HepG2 (cell line): ENCODE results near the gene DLG2. TPM values are rescaled to one million over a fixed set of nuclear protein-coding genes. Genes with fewer than 3 reads are reported as not detected.

Experiments used
- ATAC-seq: fragments of 200-7000 bp; cut with Tn5 transposase; 3 replicates; pipeline ENCODE4 v1.9.1; 2020; ENCODE audit warnings: mild to moderate bottlenecking, moderate library complexity
- BruUV-seq: library from RNA; stranded (reverse); fragments of 400-500 nt; replicated peaks from 2 replicates; lab custom pipeline; 2021; lab: Mats Ljungman, UMichigan
- CTCF ChIA-PET: fragments of 300-600 bp; formaldehyde crosslinking; extraction: SDS; loops from one replicate; lab custom pipeline; 2021; ENCODE audit warnings: low total read pairs, inconsistent platforms, low intra/inter-chr PET ratio; lab: Yijun Ruan, JAX
- POLR2A ChIA-PET: fragments of 350-600 bp; sonication (Branson Sonifier 250); formaldehyde crosslinking; loops from one replicate; lab custom pipeline; 2020; ENCODE audit warnings: antibody characterized with exemption, inconsistent platforms; lab: Yijun Ruan, JAX
- DNase-seq: peaks from one replicate; pipeline ENCODE4 v3.0.0-alpha.2; 2015; ENCODE audit warnings: low spot score
- FAIRE-seq: peaks from 3 replicates; lab custom pipeline; 2011; peaks lifted over from hg19 to GRCh38; lab: Jason Lieb, UNC
- H2AFZ ChIP-seq: one replicate; pipeline ENCODE4 v1.6.1; 2011; ENCODE audit warnings: low read length, inconsistent platforms
- H3K27ac ChIP-seq: fragments of 300-600 bp; 3 replicates; pipeline ENCODE4 v1.8.0; 2011; ENCODE audit warnings: mixed run types, mild to moderate bottlenecking, mixed read lengths, low read length, inconsistent platforms; ENCODE audit not compliant: insufficient read depth; ENCODE audit errors: extremely low read length
- H3K27me3 ChIP-seq, 2 experiments: fragments of 200-600 bp in 1 of 2; 2 replicates in 1 of 2; 3 replicates in 1 of 2; pipeline versions ENCODE4 v1.6.0 to v1.8.0; 2011; ENCODE audit warnings: low read length in 2 of 2, mild to moderate bottlenecking in 2 of 2, moderate library complexity in 2 of 2, inconsistent platforms in 1 of 2; ENCODE audit not compliant: insufficient read depth in 2 of 2, control insufficient read depth in 1 of 2
- H3K36me3 ChIP-seq, 2 experiments: fragments of 200-600 bp in 1 of 2; replicated peaks in 1 of 2; 2 replicates in 1 of 2; 3 replicates in 1 of 2; pipeline versions ENCODE4 v1.5.1 to v1.8.0; 2011; ENCODE audit warnings: low read length in 2 of 2, inconsistent platforms in 1 of 2; ENCODE audit not compliant: insufficient read depth in 2 of 2, control insufficient read depth in 1 of 2
- H3K4me1 ChIP-seq: 2 replicates; pipeline ENCODE4 v1.5.1; 2012; ENCODE audit warnings: low read length, inconsistent platforms; ENCODE audit not compliant: insufficient read depth
- H3K4me2 ChIP-seq: 2 replicates; pipeline ENCODE4 v1.6.0; 2011; ENCODE audit warnings: low read depth, low read length, inconsistent platforms
- H3K4me3 ChIP-seq, 3 experiments: fragments of 200-600 bp in 1 of 3; sonication (generic), shearing (Covaris generic) in 1 of 3; replicated peaks in 1 of 3; 2 replicates each; pipeline ENCODE4 v1.5.1; 2011 to 2016; ENCODE audit warnings: low read length in 3 of 3, inconsistent platforms in 2 of 3, low read depth in 2 of 3, mild to moderate bottlenecking in 2 of 3, control low read depth in 1 of 3, mixed read lengths in 1 of 3; ENCODE audit not compliant: insufficient read depth in 1 of 3
- H3K79me2 ChIP-seq: one replicate; pipeline ENCODE4 v1.6.1; 2011; ENCODE audit warnings: low read length, inconsistent platforms; ENCODE audit not compliant: insufficient read depth
- H3K9ac ChIP-seq: 2 replicates; pipeline ENCODE4 v1.6.0; 2011; ENCODE audit warnings: mild to moderate bottlenecking, low read depth, low read length, inconsistent platforms; ENCODE audit not compliant: insufficient read depth
- H3K9me3 ChIP-seq: 2 replicates; pipeline ENCODE4 v1.5.1; 2012; ENCODE audit warnings: mild to moderate bottlenecking, low read length
- H4K20me1 ChIP-seq: 2 replicates; pipeline ENCODE4 v1.6.0; 2011; ENCODE audit warnings: inconsistent platforms, mild to moderate bottlenecking, low read length, moderate library complexity; ENCODE audit not compliant: insufficient read depth
- ARID4A ChIP-seq: sonication (generic); formaldehyde crosslinking; IDR thresholded peaks from 2 replicates; pipeline ENCODE4 v1.5.0; 2020; ENCODE audit warnings: mild to moderate bottlenecking, missing genetic modification reagents, borderline replicate concordance
- JARID2 ChIP-seq: sonication (generic); formaldehyde crosslinking; IDR thresholded peaks from 2 replicates; pipeline ENCODE4 v1.8.1; 2023; ENCODE audit warnings: missing genetic modification reagents, inconsistent platforms; ENCODE audit not compliant: insufficient replicate concordance
- KAT8 ChIP-seq: IDR thresholded peaks from 2 replicates; pipeline ENCODE4 v1.6.1; 2016; ENCODE audit warnings: missing genetic modification reagents, missing compliant biosample characterization
- NAIF1 ChIP-seq: sonication (generic); formaldehyde crosslinking; IDR thresholded peaks from 2 replicates; pipeline ENCODE4 v1.5.0; 2020; ENCODE audit warnings: mild to moderate bottlenecking, missing genetic modification reagents, borderline replicate concordance
- NFKB2 ChIP-seq: sonication (generic); formaldehyde crosslinking; IDR thresholded peaks from 2 replicates; pipeline ENCODE4 v1.4.0; 2020; ENCODE audit warnings: missing genetic modification reagents, borderline replicate concordance
- TOPORS ChIP-seq: sonication (generic); formaldehyde crosslinking; IDR thresholded peaks from 2 replicates; pipeline ENCODE4 v1.8.0; 2023; ENCODE audit warnings: mild to moderate bottlenecking, missing genetic modification reagents
- ZBTB2 ChIP-seq: sonication (generic); formaldehyde crosslinking; IDR thresholded peaks from 2 replicates; pipeline ENCODE4 v1.8.0; 2022; ENCODE audit warnings: low read depth, missing genetic modification reagents
- ZNF326 ChIP-seq: sonication (generic); formaldehyde crosslinking; IDR thresholded peaks from 2 replicates; pipeline ENCODE4 v1.4.0; 2020; ENCODE audit warnings: missing genetic modification reagents, borderline replicate concordance
- ZNF451 ChIP-seq: sonication (generic); formaldehyde crosslinking; IDR thresholded peaks from 2 replicates; pipeline ENCODE4 v1.5.0; 2020; ENCODE audit warnings: mild to moderate bottlenecking, missing genetic modification reagents
- ZNF530 ChIP-seq: sonication (generic); formaldehyde crosslinking; IDR thresholded peaks from 2 replicates; pipeline ENCODE4 v1.5.0; 2020; ENCODE audit warnings: low read depth, mild to moderate bottlenecking, missing genetic modification reagents
- ZNF607 ChIP-seq: sonication (generic); formaldehyde crosslinking; IDR thresholded peaks from 2 replicates; pipeline ENCODE4 v1.5.1; 2020; ENCODE audit warnings: missing genetic modification reagents, mild to moderate bottlenecking, borderline replicate concordance
- WGBS: methylation state at CpG from one replicate; pipeline ENCODE4 v1.1.6; 2017; ENCODE audit warnings: low lambda C conversion rate; 5-methylcytosine and 5-hydroxymethylcytosine counted together
- in situ Hi-C: cut with HindIII; loops from 2 replicates; pipeline ENCODE4 v1.10.0; 2017; ENCODE audit warnings: low pct_unique_long_range_greater_than_20kb; ENCODE audit not compliant: extremely low pct_ligation_motif_present
- intact Hi-C: fragments of 100-400 bp; cut with micrococcal nuclease; formaldehyde crosslinking; loops from one replicate; pipeline ENCODE4 v1.10.0; 2022; ENCODE audit not compliant: unreplicated experiment
- polyA plus RNA-seq, 8 experiments: library from polyadenylated mRNA; depleted of rRNA in 3 of 8; stranded (reverse) in 7 of 8; unstranded in 1 of 8; fragments of >200 nt; fragmentation: Illumina TruSeq in 4 of 8; extraction: Trizol in 4 of 8; gene quantifications; 2 replicates each; pipeline versions ENCODE4 v1.2.1 to v1.2.3, GENCODE V29; 2011 to 2016; ENCODE audit warnings: low read depth in 4 of 8, missing spikeins in 1 of 8, mixed read lengths in 1 of 8; ENCODE audit not compliant: insufficient read depth in 1 of 8
- total RNA-seq, 5 experiments: library from RNA; depleted of rRNA; stranded (reverse); fragments of >200 nt; fragmentation: Illumina TruSeq; extraction: Trizol; gene quantifications; 2 replicates each; pipeline ENCODE4 v1.2.3, GENCODE V29; 2016; ENCODE audit warnings: low read depth in 1 of 5
- TF ChIP-seq, protein P1 (sequence below): sonication (generic); formaldehyde crosslinking; IDR thresholded peaks from 2 replicates; pipeline ENCODE4 v1.5.1; 2020; ENCODE audit warnings: mild to moderate bottlenecking, missing genetic modification reagents, borderline replicate concordance
- TF ChIP-seq, protein P2 (sequence below), 2 experiments: sonication (generic) in 1 of 2; formaldehyde crosslinking in 1 of 2; IDR thresholded peaks; 2 replicates each; pipeline versions ENCODE4 v1.5.1 to v1.6.1; 2011 to 2020; ENCODE audit warnings: borderline replicate concordance in 1 of 2, low read depth in 1 of 2, low read length in 1 of 2, mild to moderate bottlenecking in 1 of 2, missing genetic modification reagents in 1 of 2, moderate library complexity in 1 of 2
- TF ChIP-seq, protein P3 (sequence below): sonication (generic); formaldehyde crosslinking; IDR thresholded peaks from 2 replicates; pipeline ENCODE4 v1.8.1; 2022; ENCODE audit warnings: mild to moderate bottlenecking, missing genetic modification reagents

The DLG2 gene
- total and polyA plus RNA-seq, 2 of the 13 experiments (the other 11 are each of a cell fraction or from before 2014, with no cell fraction given) = 0.46 to 1.0 TPM

- CTCF ChIA-PET = no interaction called here
- Histone ChIP-seq H3K9me3 (peaks cover 12% of the 10 kb centered on the region), H3K27me3 (no peaks in the 10 kb centered on the region), H3K9ac (no peak overlapping the region), H3K79me2 (no peaks in the 10 kb centered on the region), H2AFZ (no peak overlapping the region), H3K4me1 (no peaks in the 10 kb centered on the region), H3K4me3 (no peak overlapping the region), H3K4me2 (no peak overlapping the region), H3K27ac (no peak overlapping the region), H3K36me3 (no peaks in the 10 kb centered on the region), H4K20me1 (no peaks in the 10 kb centered on the region)
- DNase-seq (no peak), FAIRE-seq (no peak), ATAC-seq (no peak)
- in situ Hi-C loops = no loop called here
- 0% methylated on average over 2 of the region's 2 CpGs for WGBS
- BruUV-seq = no TSS peak
- POLR2A ChIA-PET = no interaction called here
- intact Hi-C loops = no loop called here
- no peak for TF ChIP-seq KAT8 (CRISPR knock-in tag)
- no peak for TF ChIP-seq ZNF530 (CRISPR knock-in tag)
- no peak for TF ChIP-seq TOPORS (CRISPR knock-in tag)
- no peak for TF ChIP-seq ZNF451 (CRISPR knock-in tag)
- TF ChIP-seq, protein P1, sequence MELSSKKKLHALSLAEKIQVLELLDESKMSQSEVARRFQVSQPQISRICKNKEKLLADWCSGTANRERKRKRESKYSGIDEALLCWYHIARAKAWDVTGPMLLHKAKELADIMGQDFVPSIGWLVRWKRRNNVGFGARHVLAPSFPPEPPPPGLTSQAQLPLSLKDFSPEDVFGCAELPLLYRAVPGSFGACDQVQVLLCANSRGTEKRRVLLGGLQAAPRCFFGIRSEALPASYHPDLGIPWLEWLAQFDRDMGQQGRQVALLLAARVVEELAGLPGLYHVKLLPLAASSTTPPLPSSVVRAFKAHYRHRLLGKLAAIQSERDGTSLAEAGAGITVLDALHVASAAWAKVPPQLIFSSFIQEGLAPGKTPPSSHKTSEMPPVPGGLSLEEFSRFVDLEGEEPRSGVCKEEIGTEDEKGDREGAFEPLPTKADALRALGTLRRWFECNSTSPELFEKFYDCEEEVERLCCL = no peak
- no peak for TF ChIP-seq ZNF326 (CRISPR knock-in tag)
- no peak for TF ChIP-seq NAIF1 (CRISPR knock-in tag)
- TF ChIP-seq, protein P2, sequence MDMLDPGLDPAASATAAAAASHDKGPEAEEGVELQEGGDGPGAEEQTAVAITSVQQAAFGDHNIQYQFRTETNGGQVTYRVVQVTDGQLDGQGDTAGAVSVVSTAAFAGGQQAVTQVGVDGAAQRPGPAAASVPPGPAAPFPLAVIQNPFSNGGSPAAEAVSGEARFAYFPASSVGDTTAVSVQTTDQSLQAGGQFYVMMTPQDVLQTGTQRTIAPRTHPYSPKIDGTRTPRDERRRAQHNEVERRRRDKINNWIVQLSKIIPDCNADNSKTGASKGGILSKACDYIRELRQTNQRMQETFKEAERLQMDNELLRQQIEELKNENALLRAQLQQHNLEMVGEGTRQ (IDR thresholded peaks at IDR 0.05; ENCODE audit: low read depth, low read length) = no peak
- TF ChIP-seq, protein P2 (CRISPR knock-in tag; IDR thresholded peaks at IDR 0.05; ENCODE audit: borderline replicate concordance) = no peak
- no peak for TF ChIP-seq JARID2 (CRISPR knock-in tag)
- TF ChIP-seq ARID4A (CRISPR knock-in tag) = no peak
- TF ChIP-seq ZNF607 (CRISPR knock-in tag) = no peak
- no peak for TF ChIP-seq NFKB2 (CRISPR knock-in tag)
- TF ChIP-seq, protein P3, sequence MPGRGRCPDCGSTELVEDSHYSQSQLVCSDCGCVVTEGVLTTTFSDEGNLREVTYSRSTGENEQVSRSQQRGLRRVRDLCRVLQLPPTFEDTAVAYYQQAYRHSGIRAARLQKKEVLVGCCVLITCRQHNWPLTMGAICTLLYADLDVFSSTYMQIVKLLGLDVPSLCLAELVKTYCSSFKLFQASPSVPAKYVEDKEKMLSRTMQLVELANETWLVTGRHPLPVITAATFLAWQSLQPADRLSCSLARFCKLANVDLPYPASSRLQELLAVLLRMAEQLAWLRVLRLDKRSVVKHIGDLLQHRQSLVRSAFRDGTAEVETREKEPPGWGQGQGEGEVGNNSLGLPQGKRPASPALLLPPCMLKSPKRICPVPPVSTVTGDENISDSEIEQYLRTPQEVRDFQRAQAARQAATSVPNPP (CRISPR knock-in tag) = no peak
- no peak for TF ChIP-seq ZBTB2 (CRISPR knock-in tag)
These were observed 430.2 kb downstream of the DLG2 start for GRCh38 chr11:85196968-85197367.
